WERI-Rb-1 (cell line): ENCODE measurements around the gene TRIO.

ENCODE experiments used
- DNase-seq: peaks from one replicate; pipeline ENCODE4 v3.0.0-alpha.2; 2020
- H3K27ac ChIP-seq: fragments of 250-450 bp; sonication (Bioruptor Pico); 2 replicates; pipeline ENCODE4 v1.5.1; 2020; ENCODE audit warnings: mild to moderate bottlenecking, moderate library complexity
- H3K27me3 ChIP-seq: fragments of 250-450 bp; sonication (Bioruptor Pico); 2 replicates; pipeline ENCODE4 v1.5.1; 2021; ENCODE audit warnings: mild to moderate bottlenecking, low read depth, moderate library complexity; ENCODE audit not compliant: insufficient read depth, severe bottlenecking
- H3K36me3 ChIP-seq: fragments of 250-450 bp; sonication (Bioruptor Pico); 2 replicates; pipeline ENCODE4 v1.5.1; 2020; ENCODE audit warnings: mild to moderate bottlenecking, moderate library complexity
- H3K4me3 ChIP-seq: 2 replicates; pipeline ENCODE4 v1.5.1; 2011; ENCODE audit warnings: low read depth, mild to moderate bottlenecking, control low read depth, low read length
- H3K9me3 ChIP-seq: fragments of 250-450 bp; sonication (Bioruptor Pico); 2 replicates; pipeline ENCODE4 v1.5.1; 2021; ENCODE audit warnings: mild to moderate bottlenecking, moderate library complexity; ENCODE audit not compliant: severe bottlenecking
- CTCF ChIP-seq: IDR thresholded peaks from 2 replicates; pipeline ENCODE4 v1.5.1; 2011; ENCODE audit warnings: low read depth, mild to moderate bottlenecking, control low read depth, inconsistent platforms, low read length

Gene TRIO

GRCh38 chr5:14366763-14367162 lies 223.6 kb downstream of the TRIO start:
- Histone ChIP-seq H3K36me3 (peaks cover 45% of the 10 kb centered on the region), H3K27me3 (no peaks in the 10 kb centered on the region), H3K9me3 (no peaks in the 10 kb centered on the region), H3K4me3 (no peak overlapping the region), H3K27ac (no peak overlapping the region)
- DNase-seq, result no peak
- no peak for TF ChIP-seq CTCF

GRCh38 chr5:14367364-14367763 lies 224.2 kb downstream of the TRIO start:
- Histone ChIP-seq H3K9me3 (no peaks in the 10 kb centered on the region), H3K36me3 (peaks cover 45% of the 10 kb centered on the region), H3K4me3 (no peak overlapping the region), H3K27ac (no peak overlapping the region), H3K27me3 (no peaks in the 10 kb centered on the region)
- no peak for DNase-seq
- no peak for TF ChIP-seq CTCF

- DNase-seq, result no peak
- no peak for TF ChIP-seq CTCF
- H3K9me3 ChIP-seq, result no peaks in the 10 kb centered on the region
- H3K36me3 ChIP-seq, result peaks cover 50% of the 10 kb centered on the region
- no peak overlapping the region for H3K27ac ChIP-seq
- no peak overlapping the region for H3K4me3 ChIP-seq
- H3K27me3 ChIP-seq, result no peaks in the 10 kb centered on the region
Observed at GRCh38 chr5:14369780-14370179, 226.6 kb downstream of the TRIO start.

- no peaks in the 10 kb centered on the region for H3K27me3 ChIP-seq
- TF ChIP-seq CTCF, result no peak
- no peak overlapping the region for H3K4me3 ChIP-seq
- H3K9me3 ChIP-seq, result no peaks in the 10 kb centered on the region
- no peak overlapping the region for H3K27ac ChIP-seq
- DNase-seq, result no peak
- peaks cover 44% of the 10 kb centered on the region for H3K36me3 ChIP-seq
Observed at GRCh38 chr5:14370386-14370785, 227.2 kb downstream of the TRIO start.

DNA sequence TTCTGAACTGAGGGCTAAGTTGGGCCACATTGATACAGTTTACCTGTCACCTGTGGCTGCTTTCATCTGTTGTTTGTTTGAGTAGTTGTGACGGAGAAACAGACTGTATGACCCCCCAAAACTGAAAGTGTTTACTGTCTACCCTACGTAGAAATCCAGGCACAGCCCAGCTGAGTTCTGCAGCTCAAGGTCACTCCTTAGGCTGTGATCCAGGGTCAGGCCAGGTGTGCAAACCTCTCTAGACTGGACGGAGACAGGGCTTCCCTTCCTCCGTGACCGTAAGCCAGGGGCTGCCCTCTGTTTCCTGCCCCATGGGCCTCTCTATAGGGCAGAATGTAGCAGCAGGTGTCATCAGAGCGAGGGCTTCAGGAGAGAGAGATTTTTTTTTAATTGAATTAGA lies 230.5 kb downstream of the TRIO start:
- Histone ChIP-seq H3K36me3 (peaks cover 37% of the 10 kb centered on the region), H3K27ac (no peak overlapping the region), H3K4me3 (no peak overlapping the region), H3K9me3 (no peaks in the 10 kb centered on the region), H3K27me3 (no peaks in the 10 kb centered on the region)
- DNase-seq, result no peak
- TF ChIP-seq CTCF, result no peak

DNA sequence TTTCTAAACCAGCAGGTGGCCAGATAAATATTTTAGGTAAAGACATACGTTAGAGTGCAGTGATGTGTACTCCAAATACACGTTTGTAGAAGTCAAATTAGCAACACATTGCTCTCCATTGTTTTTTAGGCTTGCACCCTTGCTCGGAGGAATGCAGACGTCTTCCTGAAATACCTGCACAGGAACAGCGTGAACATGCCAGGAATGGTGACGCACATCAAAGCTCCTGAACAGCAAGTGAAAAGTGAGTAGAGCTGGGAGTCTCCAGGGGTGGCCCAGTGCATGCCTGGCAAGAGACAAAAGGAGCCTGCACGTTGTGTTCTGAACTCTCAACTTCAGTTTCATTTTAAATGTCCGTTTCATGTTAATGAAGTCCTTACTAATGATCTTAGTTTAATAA lies 231.0 kb downstream of the TRIO start:
- Histone ChIP-seq H3K27me3 (no peaks in the 10 kb centered on the region), H3K36me3 (peaks cover 37% of the 10 kb centered on the region), H3K9me3 (no peaks in the 10 kb centered on the region), H3K27ac (no peak overlapping the region), H3K4me3 (no peak overlapping the region)
- no peak for DNase-seq
- TF ChIP-seq CTCF, result no peak
